ENCODE data around the gene ZNF674. TPM values are rescaled to one million over a fixed set of nuclear protein-coding genes. Genes with fewer than 3 reads are reported as not detected.

Gene ZNF674
- polyA plus RNA-seq, 2 of the 4 experiments (the other 2 are of a cell fraction), result 2.6 to 6.3 TPM

DNA sequence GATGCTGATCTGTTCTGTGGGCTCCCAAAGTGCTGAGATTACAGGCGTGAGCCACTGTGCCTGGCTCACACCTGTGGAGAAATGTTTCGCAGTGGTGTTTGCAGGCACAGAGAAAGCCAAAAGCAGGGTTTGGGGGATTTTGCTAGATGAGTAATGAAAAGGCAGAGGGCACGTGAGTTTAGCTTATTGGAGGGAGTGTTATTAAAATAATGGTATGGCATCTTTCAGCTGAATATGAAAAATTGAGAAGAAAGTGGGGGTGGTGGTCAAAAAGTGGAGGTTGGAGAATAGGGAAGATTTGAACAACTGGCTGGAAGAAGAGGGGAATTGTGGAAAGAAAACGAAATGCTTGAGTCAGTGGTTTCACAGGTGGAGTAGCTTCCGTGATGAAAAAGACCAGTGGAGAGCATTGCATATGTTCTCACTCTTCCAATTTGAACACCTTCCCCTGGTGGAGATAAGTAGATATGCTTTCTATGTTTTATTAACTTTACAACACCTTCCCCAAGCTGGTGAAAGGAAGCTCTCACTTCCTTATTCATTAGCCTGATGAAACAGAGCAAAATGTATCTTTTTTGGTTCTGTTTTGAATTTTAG lies 27.2 kb upstream of the ZNF674 start (continued):
- TF ChIP-seq, protein P1, sequence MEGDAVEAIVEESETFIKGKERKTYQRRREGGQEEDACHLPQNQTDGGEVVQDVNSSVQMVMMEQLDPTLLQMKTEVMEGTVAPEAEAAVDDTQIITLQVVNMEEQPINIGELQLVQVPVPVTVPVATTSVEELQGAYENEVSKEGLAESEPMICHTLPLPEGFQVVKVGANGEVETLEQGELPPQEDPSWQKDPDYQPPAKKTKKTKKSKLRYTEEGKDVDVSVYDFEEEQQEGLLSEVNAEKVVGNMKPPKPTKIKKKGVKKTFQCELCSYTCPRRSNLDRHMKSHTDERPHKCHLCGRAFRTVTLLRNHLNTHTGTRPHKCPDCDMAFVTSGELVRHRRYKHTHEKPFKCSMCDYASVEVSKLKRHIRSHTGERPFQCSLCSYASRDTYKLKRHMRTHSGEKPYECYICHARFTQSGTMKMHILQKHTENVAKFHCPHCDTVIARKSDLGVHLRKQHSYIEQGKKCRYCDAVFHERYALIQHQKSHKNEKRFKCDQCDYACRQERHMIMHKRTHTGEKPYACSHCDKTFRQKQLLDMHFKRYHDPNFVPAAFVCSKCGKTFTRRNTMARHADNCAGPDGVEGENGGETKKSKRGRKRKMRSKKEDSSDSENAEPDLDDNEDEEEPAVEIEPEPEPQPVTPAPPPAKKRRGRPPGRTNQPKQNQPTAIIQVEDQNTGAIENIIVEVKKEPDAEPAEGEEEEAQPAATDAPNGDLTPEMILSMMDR (IDR thresholded peaks at IDR 0.05), result no peak
- TF ChIP-seq NR3C1 (IDR thresholded peaks at IDR 0.05) (no peak), FOSB (CRISPR knock-in tag; IDR thresholded peaks at IDR 0.05) (no peak)

DNA sequence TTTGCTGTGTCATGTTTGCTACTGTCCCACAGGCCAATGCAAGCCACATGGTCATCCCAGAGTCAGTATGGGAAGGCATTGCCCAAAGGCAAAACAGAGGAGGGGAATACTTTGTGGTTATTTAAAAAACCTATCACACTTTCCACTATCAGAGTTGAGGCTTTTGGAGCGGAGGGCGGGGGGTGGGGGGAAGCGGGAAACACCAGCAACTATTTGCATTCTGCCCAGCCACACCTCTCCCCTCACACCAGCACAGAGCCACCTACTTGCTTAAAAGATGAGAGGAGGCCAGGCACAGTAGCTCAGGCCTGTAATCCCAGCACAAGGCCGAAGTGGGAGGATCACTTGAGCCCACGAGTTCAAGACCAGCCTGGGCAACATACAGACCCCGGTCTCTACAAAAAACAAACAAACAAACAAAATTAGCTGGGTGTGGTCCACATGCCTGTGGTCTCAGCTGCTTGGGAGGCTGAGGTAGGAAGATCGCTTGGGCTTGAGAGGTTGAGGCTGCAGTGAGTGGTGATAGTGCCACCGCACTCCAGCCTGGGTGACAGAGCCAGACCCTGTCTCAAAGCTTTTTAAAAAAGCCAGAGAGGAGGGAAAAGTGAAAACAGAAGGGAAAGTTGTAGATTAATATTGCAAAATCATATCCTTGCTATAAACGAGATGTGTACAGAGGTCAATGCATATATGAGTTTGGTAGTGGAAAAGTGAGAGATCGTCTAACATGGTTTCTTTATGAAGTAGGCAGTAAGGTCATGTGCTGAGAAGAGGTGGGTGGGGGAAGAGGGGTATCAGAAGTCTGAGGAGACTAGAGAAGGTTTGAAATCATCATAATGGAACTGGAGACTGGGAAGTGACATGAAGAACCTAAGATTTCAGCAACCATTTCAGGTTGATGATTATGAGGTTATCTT lies 26.5 kb upstream of the ZNF674 start:
- no peak for DNase-seq (ENCODE audit: low read depth in 1 of 2, low spot score in 1 of 2)
- WGBS (ENCODE audit: missing lambda C conversion rate), result 84% methylated on average over 9 of the region's 10 CpGs
- Histone ChIP-seq H3K9me3 (no peaks in the 10 kb centered on the region), H3K4me1 (peaks cover 38% of the 10 kb centered on the region), H3K27ac (peak overlapping the region; percentile 51 to 88; a peak in 3 of 6 replicates), H3K4me2 (no peak overlapping the region), H3K4me3 (no peak overlapping the region)
- CTCF ChIA-PET, result interaction anchor here (0.9 to 2.0 kb wide), 10 partner anchors 8 to 224 kb away, joined by 3 to 11 read pairs (median 5); no protein-coding TSS in a partner anchor
- POLR2A ChIA-PET, result interaction anchor here (0.5 kb wide), 1 partner anchor 80 kb away, joined by 3 read pairs; no protein-coding TSS in a partner anchor
- ATAC-seq, result no peak
- FAIRE-seq, result no peak
- TF ChIP-seq JUN (IDR thresholded peaks at IDR 0.05), result no peak
- TF ChIP-seq, protein P2, sequence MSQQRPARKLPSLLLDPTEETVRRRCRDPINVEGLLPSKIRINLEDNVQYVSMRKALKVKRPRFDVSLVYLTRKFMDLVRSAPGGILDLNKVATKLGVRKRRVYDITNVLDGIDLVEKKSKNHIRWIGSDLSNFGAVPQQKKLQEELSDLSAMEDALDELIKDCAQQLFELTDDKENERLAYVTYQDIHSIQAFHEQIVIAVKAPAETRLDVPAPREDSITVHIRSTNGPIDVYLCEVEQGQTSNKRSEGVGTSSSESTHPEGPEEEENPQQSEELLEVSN (IDR thresholded peaks at IDR 0.05; ENCODE audit: borderline replicate concordance, low read depth), result no peak
- no peak for TF ChIP-seq ZSCAN20 (CRISPR knock-in tag; IDR thresholded peaks at IDR 0.05)
- no peak for TF ChIP-seq ESRRA (IDR thresholded peaks at IDR 0.05; ENCODE audit: borderline replicate concordance, low read length)
- TF ChIP-seq JUNB (IDR thresholded peaks at IDR 0.05), result no peak
- TF ChIP-seq EHF (CRISPR knock-in tag; IDR thresholded peaks at IDR 0.05), result no peak
- TF ChIP-seq RCOR1 (IDR thresholded peaks at IDR 0.05; ENCODE audit: low read depth, low read length), result no peak
- TF ChIP-seq RNF2 (IDR thresholded peaks at IDR 0.05; ENCODE audit: borderline replicate concordance, low read depth), result no peak
- TF ChIP-seq, protein P3, sequence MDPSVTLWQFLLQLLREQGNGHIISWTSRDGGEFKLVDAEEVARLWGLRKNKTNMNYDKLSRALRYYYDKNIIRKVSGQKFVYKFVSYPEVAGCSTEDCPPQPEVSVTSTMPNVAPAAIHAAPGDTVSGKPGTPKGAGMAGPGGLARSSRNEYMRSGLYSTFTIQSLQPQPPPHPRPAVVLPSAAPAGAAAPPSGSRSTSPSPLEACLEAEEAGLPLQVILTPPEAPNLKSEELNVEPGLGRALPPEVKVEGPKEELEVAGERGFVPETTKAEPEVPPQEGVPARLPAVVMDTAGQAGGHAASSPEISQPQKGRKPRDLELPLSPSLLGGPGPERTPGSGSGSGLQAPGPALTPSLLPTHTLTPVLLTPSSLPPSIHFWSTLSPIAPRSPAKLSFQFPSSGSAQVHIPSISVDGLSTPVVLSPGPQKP (IDR thresholded peaks at IDR 0.05; ENCODE audit: low read depth, low read length), result no peak
- no peak for TF ChIP-seq CBX8 (IDR thresholded peaks at IDR 0.05)

DNA sequence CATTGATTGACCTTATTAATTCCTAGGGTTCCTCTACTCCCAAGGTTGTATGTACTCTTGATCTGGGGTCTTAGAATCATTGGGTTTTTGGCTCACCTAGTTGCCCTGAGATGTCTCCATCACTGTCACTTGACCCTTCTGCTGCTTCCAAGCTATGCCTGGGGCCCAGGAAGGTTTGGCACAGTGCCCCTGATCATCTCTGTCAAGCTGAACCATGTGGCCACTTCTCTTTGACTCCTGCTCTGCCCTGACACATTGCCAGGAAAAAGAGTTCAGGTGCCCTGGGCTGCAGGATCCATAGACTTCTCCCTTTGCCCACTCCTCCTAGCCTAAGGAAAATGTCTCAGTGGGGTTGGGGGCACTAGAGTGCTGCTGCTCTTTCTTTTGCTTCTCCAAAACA lies 24.4 kb upstream of the ZNF674 start:
- ChIA-PET POLR2A (no interaction called here), CTCF (interaction anchor here (2.6 kb wide), 1 partner anchor 15 kb away, joined by 9 read pairs; no protein-coding TSS in a partner anchor)
- DNase-seq (ENCODE audit: low read depth in 1 of 2, low spot score in 1 of 2), result no peak
- no peak for FAIRE-seq
- no peak for TF ChIP-seq KDM5A (IDR thresholded peaks at IDR 0.05)
- no peak for TF ChIP-seq MYC (IDR thresholded peaks at IDR 0.05; ENCODE audit: borderline replicate concordance, low read length)
- TF ChIP-seq CEBPB (IDR thresholded peaks at IDR 0.05), result no peak
- no peak for TF ChIP-seq RCOR1 (IDR thresholded peaks at IDR 0.05; ENCODE audit: low read depth, low read length)
- no peak for TF ChIP-seq ZC3H11A (IDR thresholded peaks at IDR 0.05)
- H3K27ac ChIP-seq, result peak overlapping the region in 1 of 2 experiments; percentile 73; a peak in 1 of 6 replicates
- no peak for ATAC-seq
- no peak overlapping the region for H3K4me3 ChIP-seq
- H3K4me2 ChIP-seq, result no peak overlapping the region
- H3K4me1 ChIP-seq, result peaks cover 40% of the 10 kb centered on the region
- no peaks in the 10 kb centered on the region for H3K9me3 ChIP-seq
